Measurements from ENCODE around the gene TNFRSF18. TPM values are rescaled to one million over a fixed set of nuclear protein-coding genes. Genes with fewer than 3 reads are reported as not detected.

TNFRSF18 gene
- total RNA-seq, 2 donors from 2014 or later = 0.95 to 1.7 TPM

DNA sequence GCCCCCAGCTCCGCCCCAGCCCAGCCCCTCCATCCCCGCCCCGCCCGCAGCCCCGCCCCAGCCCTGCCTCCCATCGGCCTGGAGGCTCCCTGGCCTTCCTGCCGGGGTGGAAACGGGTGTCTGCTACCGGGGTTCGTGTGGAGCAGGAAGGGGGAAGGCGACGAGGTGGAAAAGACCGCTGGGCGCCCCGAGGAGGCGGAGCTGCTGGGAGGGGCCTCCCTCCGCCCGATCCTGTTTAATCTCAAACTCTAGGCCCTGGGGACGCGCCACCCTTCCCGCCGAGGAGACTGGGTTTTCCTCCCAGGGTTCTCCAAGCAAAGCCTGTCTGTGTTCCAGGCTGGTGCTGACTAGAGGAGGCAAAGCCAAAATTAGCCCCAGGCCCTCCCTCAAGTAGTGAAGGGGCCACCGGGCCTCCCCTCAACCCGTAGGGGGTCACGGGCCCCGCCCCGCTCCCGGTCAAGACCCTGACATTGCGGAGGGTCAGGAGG, 48.9 kb downstream of the TNFRSF18 start:
- no peak for TF ChIP-seq CTCF (conservative IDR thresholded peaks at IDR 0.05)
- Histone ChIP-seq H3K27me3 (ENCODE audit: control insufficient read depth, insufficient read depth, low read length, poor library complexity, severe bottlenecking) (no peaks in the 10 kb centered on the region), H3K4me1 (ENCODE audit: control insufficient read depth, insufficient read depth, low read length) (peaks cover 4% of the 10 kb centered on the region), H3K27ac (ENCODE audit: low read depth, low read length) (peak overlapping the region; percentile 94), H3K9ac (ENCODE audit: extremely low read depth, low read length, poor library complexity, severe bottlenecking) (peak overlapping the region; percentile 20), H3K36me3 (ENCODE audit: control insufficient read depth, insufficient read depth, low read length) (no peaks in the 10 kb centered on the region), H3K9me3 (ENCODE audit: control insufficient read depth, low read length) (peaks cover 10% of the 10 kb centered on the region), H3K4me3 (ENCODE audit: low read length) (peak overlapping the region; percentile 64)
- H3K36me3 Mint-ChIP-seq (ENCODE audit: low read depth) = no peaks in the 10 kb centered on the region
- H3K4me3 Mint-ChIP-seq = peak overlapping the region; percentile 49
- H3K9me3 Mint-ChIP-seq = peaks cover 17% of the 10 kb centered on the region
- WGBS, 2 experiments (ENCODE audit: insufficient coverage in 1 of 2, insufficient read length in 1 of 2) = 6 to 13% methylated on average over 13 to 28 of the region's 29 CpGs
- H3K27me3 Mint-ChIP-seq (ENCODE audit: insufficient read depth) = peaks cover 17% of the 10 kb centered on the region
- H3K4me1 Mint-ChIP-seq = no peaks in the 10 kb centered on the region
- peak overlapping the region; percentile 66 for H3K27ac Mint-ChIP-seq
- DNase-seq = peak; percentile 90

DNA sequence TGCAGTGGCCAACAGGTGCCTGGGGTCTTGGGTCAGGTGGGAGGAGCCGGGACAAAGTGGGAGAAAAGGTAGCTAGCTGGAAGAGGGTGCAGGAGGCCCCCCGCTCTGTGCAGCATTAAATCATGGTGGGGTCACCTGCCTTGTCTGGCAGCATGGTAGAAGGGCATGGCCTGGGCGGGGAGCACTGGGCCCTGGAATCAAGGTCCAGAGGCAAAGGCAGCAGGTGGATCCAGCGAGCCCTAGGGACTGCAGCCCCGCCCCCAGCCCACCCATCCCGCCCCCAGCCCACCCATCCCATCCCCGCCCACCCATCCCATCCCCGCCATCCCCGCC, 49.4 kb downstream of the TNFRSF18 start:
- Mint-ChIP-seq H3K36me3 (ENCODE audit: low read depth) (no peaks in the 10 kb centered on the region), H3K27ac (no peak overlapping the region), H3K9me3 (peaks cover 21% of the 10 kb centered on the region), H3K27me3 (ENCODE audit: insufficient read depth) (peaks cover 21% of the 10 kb centered on the region), H3K4me3 (peak overlapping the region; percentile 49), H3K4me1 (no peaks in the 10 kb centered on the region)
- Histone ChIP-seq H3K4me3 (ENCODE audit: low read length) (no peak overlapping the region), H3K9me3 (ENCODE audit: control insufficient read depth, low read length) (peaks cover 13% of the 10 kb centered on the region), H3K27ac (ENCODE audit: low read depth, low read length) (no peak overlapping the region), H3K36me3 (ENCODE audit: control insufficient read depth, insufficient read depth, low read length) (no peaks in the 10 kb centered on the region), H3K4me1 (ENCODE audit: control insufficient read depth, insufficient read depth, low read length) (peaks cover 4% of the 10 kb centered on the region), H3K27me3 (ENCODE audit: control insufficient read depth, insufficient read depth, low read length, poor library complexity, severe bottlenecking) (no peaks in the 10 kb centered on the region), H3K9ac (ENCODE audit: extremely low read depth, low read length, poor library complexity, severe bottlenecking) (no peak overlapping the region)
- TF ChIP-seq CTCF (conservative IDR thresholded peaks at IDR 0.05) = no peak
- WGBS, 2 experiments (ENCODE audit: insufficient coverage in 1 of 2, insufficient read length in 1 of 2) = 88 to 90% methylated on average over 1 to 3 of the region's 9 CpGs
- DNase-seq = no peak

GRCh38 chr1:1156140-1157032, 50.0 kb downstream of the TNFRSF18 start:
- Histone ChIP-seq H3K27ac (ENCODE audit: low read depth, low read length) (no peak overlapping the region), H3K4me3 (ENCODE audit: low read length) (no peak overlapping the region), H3K9me3 (ENCODE audit: control insufficient read depth, low read length) (peaks cover 13% of the 10 kb centered on the region), H3K9ac (ENCODE audit: extremely low read depth, low read length, poor library complexity, severe bottlenecking) (no peak overlapping the region), H3K27me3 (ENCODE audit: control insufficient read depth, insufficient read depth, low read length, poor library complexity, severe bottlenecking) (no peaks in the 10 kb centered on the region), H3K4me1 (ENCODE audit: control insufficient read depth, insufficient read depth, low read length) (peaks cover 4% of the 10 kb centered on the region), H3K36me3 (ENCODE audit: control insufficient read depth, insufficient read depth, low read length) (no peaks in the 10 kb centered on the region)
- Mint-ChIP-seq H3K9me3 (peaks cover 23% of the 10 kb centered on the region), H3K4me1 (no peaks in the 10 kb centered on the region), H3K27ac (no peak overlapping the region), H3K36me3 (ENCODE audit: low read depth) (no peaks in the 10 kb centered on the region), H3K27me3 (ENCODE audit: insufficient read depth) (peaks cover 21% of the 10 kb centered on the region), H3K4me3 (peak overlapping the region; percentile 49)
- DNase-seq = no peak
- TF ChIP-seq CTCF (conservative IDR thresholded peaks at IDR 0.05) = no peak
- 92 to 95% methylated on average over 16 to 26 of the region's 26 CpGs for WGBS, 2 experiments (ENCODE audit: insufficient coverage in 1 of 2, insufficient read length in 1 of 2)
